ENCODE data around the gene TUBB. TPM values are rescaled to one million over a fixed set of nuclear protein-coding genes. Genes with fewer than 3 reads are reported as not detected.

The TUBB gene
- total and polyA plus RNA-seq, 9 of the 15 experiments (the other 6 are each of a cell fraction or from before 2014, with no cell fraction given) = 971 to 2,870 (median 1,478) TPM

DNA sequence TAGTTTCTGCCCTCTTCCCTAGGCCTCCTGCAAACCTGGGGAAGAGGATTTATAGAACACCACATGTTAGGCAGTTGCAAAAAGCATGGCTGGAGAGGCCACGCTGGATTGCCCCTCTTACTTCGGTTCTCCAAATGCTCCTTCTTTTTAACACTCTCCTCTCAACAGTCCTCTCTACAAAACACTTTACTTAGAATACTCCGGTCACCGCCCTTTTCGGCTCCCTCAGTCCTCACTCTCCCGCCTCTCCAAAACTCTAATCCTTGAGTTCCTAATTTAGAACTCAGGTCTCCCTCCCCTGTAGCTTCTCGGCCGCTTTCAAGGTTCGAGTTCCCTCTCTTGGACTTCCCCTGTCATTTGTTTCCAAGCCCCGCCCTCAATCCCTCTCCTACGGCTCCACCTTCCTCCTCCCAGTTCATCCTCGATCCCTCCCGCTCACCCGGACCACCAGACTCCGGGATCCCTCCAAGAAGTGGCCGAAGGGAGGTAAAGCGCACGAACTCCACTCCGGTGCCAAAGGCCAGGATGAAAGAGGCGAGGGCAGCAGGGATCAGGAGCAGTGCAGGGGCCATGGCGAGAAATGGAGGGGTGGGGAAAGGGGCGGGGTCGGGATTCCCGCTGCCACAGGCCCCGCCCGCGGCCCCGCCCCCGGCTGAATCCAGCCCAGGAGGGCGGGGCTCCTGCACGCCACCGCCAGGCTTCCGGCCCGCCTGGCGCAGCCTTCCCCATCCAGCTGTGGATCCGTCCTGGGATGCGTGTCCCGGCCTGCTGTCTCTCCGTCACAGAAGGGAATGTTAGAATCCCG lies 29.5 kb upstream of the TUBB start, which contains the start of gene NRM (continued):
- TF ChIP-seq MCM7 (IDR thresholded peaks at IDR 0.05) (no peak), MXD1 (CRISPR knock-in tag; IDR thresholded peaks at IDR 0.05; ENCODE audit: borderline replicate concordance, poor library complexity, severe bottlenecking) (no peak), ZNF75A (CRISPR knock-in tag; IDR thresholded peaks at IDR 0.05) (no peak), EP300 (IDR thresholded peaks at IDR 0.05; ENCODE audit: low read length) (no peak), U2AF2 (optimal IDR thresholded peaks at IDR 0.05; ENCODE audit: low read depth, low read length) (no peak), FOS (IDR thresholded peaks at IDR 0.05; ENCODE audit: extremely low read depth, insufficient read length) (no peak), FOSL1 (tag; conservative IDR thresholded peaks at IDR 0.05) (0 out of 2 replicates have a peak, but pooled peaks have one; percentile 11), KAT8 (IDR thresholded peaks at IDR 0.05; ENCODE audit: low read depth) (no peak), MECOM (CRISPR knock-in tag; IDR thresholded peaks at IDR 0.05) (no peak), NFYB (IDR thresholded peaks at IDR 0.05; ENCODE audit: extremely low read depth, insufficient read length) (no peak), CHD4 (IDR thresholded peaks at IDR 0.05; ENCODE audit: insufficient read depth, insufficient replicate concordance, low read depth, low read length, poor library complexity, severe bottlenecking) (no peak), ZNF134 (CRISPR knock-in tag; conservative IDR thresholded peaks at IDR 0.05) (no peak), KLF1 (tag; IDR thresholded peaks at IDR 0.05) (no peak), NEUROD1 (IDR thresholded peaks at IDR 0.05; ENCODE audit: borderline replicate concordance, low read depth, low read length, partially characterized antibody) (no peak), ZBTB11 (CRISPR knock-in tag; IDR thresholded peaks at IDR 0.05) (peak; percentile 74 to 94 (median 90); a peak in 5 of 6 replicates), BRF1 (IDR thresholded peaks at IDR 0.05; ENCODE audit: borderline replicate concordance, extremely low read depth, insufficient read length) (no peak), ZNF780A (CRISPR knock-in tag; IDR thresholded peaks at IDR 0.05) (no peak), KDM4B (IDR thresholded peaks at IDR 0.05; ENCODE audit: borderline replicate concordance in 2 of 2, low read depth in 1 of 2) (peak in 1 of 2 experiments; percentile 50; a peak in 1 of 4 replicates)
- TF ChIP-seq, protein P1, sequence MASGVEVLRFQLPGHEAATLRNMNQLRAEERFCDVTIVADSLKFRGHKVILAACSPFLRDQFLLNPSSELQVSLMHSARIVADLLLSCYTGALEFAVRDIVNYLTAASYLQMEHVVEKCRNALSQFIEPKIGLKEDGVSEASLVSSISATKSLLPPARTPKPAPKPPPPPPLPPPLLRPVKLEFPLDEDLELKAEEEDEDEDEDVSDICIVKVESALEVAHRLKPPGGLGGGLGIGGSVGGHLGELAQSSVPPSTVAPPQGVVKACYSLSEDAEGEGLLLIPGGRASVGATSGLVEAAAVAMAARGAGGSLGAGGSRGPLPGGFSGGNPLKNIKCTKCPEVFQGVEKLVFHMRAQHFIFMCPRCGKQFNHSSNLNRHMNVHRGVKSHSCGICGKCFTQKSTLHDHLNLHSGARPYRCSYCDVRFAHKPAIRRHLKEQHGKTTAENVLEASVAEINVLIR (CRISPR knock-in tag; IDR thresholded peaks at IDR 0.05) = no peak
- TF ChIP-seq, protein P2, sequence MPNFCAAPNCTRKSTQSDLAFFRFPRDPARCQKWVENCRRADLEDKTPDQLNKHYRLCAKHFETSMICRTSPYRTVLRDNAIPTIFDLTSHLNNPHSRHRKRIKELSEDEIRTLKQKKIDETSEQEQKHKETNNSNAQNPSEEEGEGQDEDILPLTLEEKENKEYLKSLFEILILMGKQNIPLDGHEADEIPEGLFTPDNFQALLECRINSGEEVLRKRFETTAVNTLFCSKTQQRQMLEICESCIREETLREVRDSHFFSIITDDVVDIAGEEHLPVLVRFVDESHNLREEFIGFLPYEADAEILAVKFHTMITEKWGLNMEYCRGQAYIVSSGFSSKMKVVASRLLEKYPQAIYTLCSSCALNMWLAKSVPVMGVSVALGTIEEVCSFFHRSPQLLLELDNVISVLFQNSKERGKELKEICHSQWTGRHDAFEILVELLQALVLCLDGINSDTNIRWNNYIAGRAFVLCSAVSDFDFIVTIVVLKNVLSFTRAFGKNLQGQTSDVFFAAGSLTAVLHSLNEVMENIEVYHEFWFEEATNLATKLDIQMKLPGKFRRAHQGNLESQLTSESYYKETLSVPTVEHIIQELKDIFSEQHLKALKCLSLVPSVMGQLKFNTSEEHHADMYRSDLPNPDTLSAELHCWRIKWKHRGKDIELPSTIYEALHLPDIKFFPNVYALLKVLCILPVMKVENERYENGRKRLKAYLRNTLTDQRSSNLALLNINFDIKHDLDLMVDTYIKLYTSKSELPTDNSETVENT (CRISPR knock-in tag; IDR thresholded peaks at IDR 0.05) = 0 out of 2 replicates have a peak, but pooled peaks have one; percentile 20

Measured in K562 (cell line).